Measurements from ENCODE around the gene HEATR3.

The HEATR3 gene

DNA sequence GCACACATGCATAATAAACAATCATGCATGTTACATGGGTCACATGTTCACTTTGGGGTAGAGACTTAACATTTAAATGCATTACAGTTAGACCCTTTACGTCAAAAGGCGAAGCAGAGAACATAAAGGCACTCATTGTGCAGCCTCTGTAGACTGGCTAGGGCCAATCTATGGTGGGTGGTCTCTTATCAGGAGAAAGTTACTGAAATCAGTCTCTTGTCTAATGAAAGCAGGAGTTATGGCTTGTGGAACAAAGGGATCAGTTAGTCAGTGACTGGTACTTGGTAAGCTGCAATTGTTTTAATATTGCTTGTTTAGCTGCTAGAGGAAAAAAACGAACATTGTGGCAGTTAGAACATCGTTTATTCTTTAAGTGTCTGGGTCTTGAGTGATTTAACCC lies 42.1 kb upstream of the HEATR3 start:
- Histone ChIP-seq H3K4me1 (ENCODE audit: control insufficient read depth, low read length) (peaks cover 13% of the 10 kb centered on the region), H3K27ac (ENCODE audit: low read depth, low read length) (no peak overlapping the region), H3K27me3 (ENCODE audit: control insufficient read depth, low read length) (peaks cover 21% of the 10 kb centered on the region), H3K4me3 (ENCODE audit: low read length) (no peak overlapping the region), H3K79me2 (ENCODE audit: control insufficient read depth, low read length) (peaks cover 33% of the 10 kb centered on the region), H3K9me2 (replicated peaks; ENCODE audit: control insufficient read depth, low read length) (no peaks in the 10 kb centered on the region), H3F3A (ENCODE audit: control insufficient read depth, insufficient read depth) (no peaks in the 10 kb centered on the region), H4K20me1 (ENCODE audit: control insufficient read depth, insufficient read depth, low read depth, low read length) (peaks cover 5% of the 10 kb centered on the region; the same call in 1 of the 2 replicates), H3K9me3 (ENCODE audit: control insufficient read depth, insufficient read depth, low read length) (no peaks in the 10 kb centered on the region), H3K36me3 (ENCODE audit: control insufficient read depth, low read length) (peaks cover 7% of the 10 kb centered on the region), H3K4me2 (ENCODE audit: low read length) (no peak overlapping the region)
- TF ChIP-seq, protein P1, sequence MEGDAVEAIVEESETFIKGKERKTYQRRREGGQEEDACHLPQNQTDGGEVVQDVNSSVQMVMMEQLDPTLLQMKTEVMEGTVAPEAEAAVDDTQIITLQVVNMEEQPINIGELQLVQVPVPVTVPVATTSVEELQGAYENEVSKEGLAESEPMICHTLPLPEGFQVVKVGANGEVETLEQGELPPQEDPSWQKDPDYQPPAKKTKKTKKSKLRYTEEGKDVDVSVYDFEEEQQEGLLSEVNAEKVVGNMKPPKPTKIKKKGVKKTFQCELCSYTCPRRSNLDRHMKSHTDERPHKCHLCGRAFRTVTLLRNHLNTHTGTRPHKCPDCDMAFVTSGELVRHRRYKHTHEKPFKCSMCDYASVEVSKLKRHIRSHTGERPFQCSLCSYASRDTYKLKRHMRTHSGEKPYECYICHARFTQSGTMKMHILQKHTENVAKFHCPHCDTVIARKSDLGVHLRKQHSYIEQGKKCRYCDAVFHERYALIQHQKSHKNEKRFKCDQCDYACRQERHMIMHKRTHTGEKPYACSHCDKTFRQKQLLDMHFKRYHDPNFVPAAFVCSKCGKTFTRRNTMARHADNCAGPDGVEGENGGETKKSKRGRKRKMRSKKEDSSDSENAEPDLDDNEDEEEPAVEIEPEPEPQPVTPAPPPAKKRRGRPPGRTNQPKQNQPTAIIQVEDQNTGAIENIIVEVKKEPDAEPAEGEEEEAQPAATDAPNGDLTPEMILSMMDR (IDR thresholded peaks at IDR 0.05; ENCODE audit: low read depth, low read length, poor library complexity, severe bottlenecking), result no peak
- no peak for TF ChIP-seq EZH2phosphoT487 (IDR thresholded peaks at IDR 0.05; ENCODE audit: borderline replicate concordance, low read length)

DNA sequence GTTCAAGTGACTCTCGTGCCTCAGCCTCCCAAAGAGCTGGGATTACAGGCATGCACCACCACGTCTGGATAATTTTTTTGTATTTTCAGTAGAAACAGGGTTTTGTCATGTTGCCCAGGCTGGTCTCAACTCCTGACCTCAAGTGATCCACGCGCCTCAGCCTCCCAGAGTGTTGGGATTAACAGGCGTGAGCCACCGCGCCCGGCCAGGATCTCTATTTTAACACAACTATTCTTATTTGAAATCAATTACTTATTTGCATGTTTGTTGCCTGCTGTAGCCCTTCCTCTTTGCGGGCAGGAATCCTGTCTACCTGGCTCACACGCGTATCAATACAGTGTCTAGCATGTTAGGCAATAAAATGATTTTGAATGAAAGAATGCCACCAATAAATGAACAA lies 41.6 kb upstream of the HEATR3 start:
- peaks cover 5% of the 10 kb centered on the region; the same call in 1 of the 2 replicates for H4K20me1 ChIP-seq (ENCODE audit: control insufficient read depth, insufficient read depth, low read depth, low read length)
- peaks cover 10% of the 10 kb centered on the region for H3K36me3 ChIP-seq (ENCODE audit: control insufficient read depth, low read length)
- peaks cover 13% of the 10 kb centered on the region for H3K4me1 ChIP-seq (ENCODE audit: control insufficient read depth, low read length)
- no peaks in the 10 kb centered on the region for H3K9me2 ChIP-seq (replicated peaks; ENCODE audit: control insufficient read depth, low read length)
- H3K27me3 ChIP-seq (ENCODE audit: control insufficient read depth, low read length), result peaks cover 20% of the 10 kb centered on the region
- H3F3A ChIP-seq (ENCODE audit: control insufficient read depth, insufficient read depth), result no peaks in the 10 kb centered on the region
- TF ChIP-seq EZH2phosphoT487 (IDR thresholded peaks at IDR 0.05; ENCODE audit: borderline replicate concordance, low read length), result no peak
- TF ChIP-seq, protein P1 (IDR thresholded peaks at IDR 0.05; ENCODE audit: low read depth, low read length, poor library complexity, severe bottlenecking), result no peak
- peak overlapping the region; percentile 74 for H3K4me2 ChIP-seq (ENCODE audit: low read length)
- no peak overlapping the region for H3K27ac ChIP-seq (ENCODE audit: low read depth, low read length)
- H3K4me3 ChIP-seq (ENCODE audit: low read length), result peak overlapping the region; percentile 98; the same call in 1 of the 2 replicates
- peaks cover 34% of the 10 kb centered on the region for H3K79me2 ChIP-seq (ENCODE audit: control insufficient read depth, low read length)
- no peaks in the 10 kb centered on the region for H3K9me3 ChIP-seq (ENCODE audit: control insufficient read depth, insufficient read depth, low read length)

DNA sequence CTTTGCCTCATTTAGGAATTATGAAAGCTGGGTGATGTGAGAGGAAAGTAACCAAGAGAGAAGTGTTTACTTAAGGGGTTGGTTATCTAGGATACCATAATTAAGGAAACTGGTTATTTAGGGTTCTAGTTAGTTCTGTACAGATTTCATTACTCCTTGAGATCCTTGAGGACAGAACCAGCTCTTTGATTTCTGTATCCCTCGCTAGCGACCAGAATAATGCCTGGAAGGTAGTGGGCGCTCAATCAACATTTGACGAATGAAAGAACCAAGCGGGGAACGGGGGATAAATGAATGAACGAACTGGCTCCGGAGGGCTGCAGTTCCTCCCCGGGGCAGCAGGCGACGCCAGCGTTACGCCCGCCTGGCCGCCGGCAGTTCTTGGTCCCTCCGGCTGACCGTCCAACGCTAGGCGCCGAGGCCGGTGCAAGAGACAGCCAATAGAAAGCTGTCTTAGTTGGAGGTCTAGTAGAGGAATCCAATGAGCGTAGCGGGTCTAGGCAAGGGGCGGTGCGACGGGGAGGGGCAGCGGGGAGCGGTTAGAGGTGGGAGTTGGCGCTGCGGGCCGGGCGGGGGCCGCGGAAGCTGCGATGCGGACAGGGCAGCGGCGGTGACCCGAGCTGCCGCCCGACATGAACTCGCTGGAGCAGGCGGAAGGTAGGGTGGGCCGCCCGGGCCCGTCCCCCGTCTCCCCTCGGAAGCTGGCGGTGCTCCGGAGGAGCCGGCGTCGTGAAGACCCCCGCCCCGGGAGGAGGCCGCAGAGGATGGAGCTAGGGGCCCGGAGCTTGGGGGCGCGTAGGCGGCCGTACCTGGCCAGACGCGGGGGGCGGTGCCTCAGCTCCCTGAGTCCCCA lies 40.9 kb upstream of the HEATR3 start, which contains the start of gene CNEP1R1:
Gene CNEP1R1 (plus strand): TSS at position 542 of the 853 bp plus-strand sequence. CDS start 91 bp downstream, at position 633.
- H3K27ac ChIP-seq (ENCODE audit: low read depth, low read length), result peak within 1 kb of the TSS; percentile 19; the same call in 1 of the 2 replicates
- H3K4me3 ChIP-seq (ENCODE audit: low read length), result peak within 1 kb of the TSS; percentile 98
- peaks cover 17% of the 10 kb centered on the region for H3K36me3 ChIP-seq (ENCODE audit: control insufficient read depth, low read length)
- peak within 1 kb of the TSS; percentile 77 for H3K4me2 ChIP-seq (ENCODE audit: low read length)
- H3K27me3 ChIP-seq (ENCODE audit: control insufficient read depth, low read length), result peaks cover 17% of the 10 kb centered on the region
- H3F3A ChIP-seq (ENCODE audit: control insufficient read depth, insufficient read depth), result no peaks in the 10 kb centered on the region
- TF ChIP-seq, protein P1 (IDR thresholded peaks at IDR 0.05; ENCODE audit: low read depth, low read length, poor library complexity, severe bottlenecking), result peak; percentile 98
- TF ChIP-seq EZH2phosphoT487 (IDR thresholded peaks at IDR 0.05; ENCODE audit: borderline replicate concordance, low read length), result no peak
- H3K4me1 ChIP-seq (ENCODE audit: control insufficient read depth, low read length), result peaks cover 13% of the 10 kb centered on the region
- H3K79me2 ChIP-seq (ENCODE audit: control insufficient read depth, low read length), result peaks cover 34% of the 10 kb centered on the region
- H3K9me2 ChIP-seq (replicated peaks; ENCODE audit: control insufficient read depth, low read length), result no peaks in the 10 kb centered on the region
- H3K9me3 ChIP-seq (ENCODE audit: control insufficient read depth, insufficient read depth, low read length), result no peaks in the 10 kb centered on the region
- peaks cover 5% of the 10 kb centered on the region; the same call in 1 of the 2 replicates for H4K20me1 ChIP-seq (ENCODE audit: control insufficient read depth, insufficient read depth, low read depth, low read length)

Measured in DOHH2 (cell line).